Tibial artery (tissue), 4 donors: Measurements from ENCODE around the gene PPL.

ENCODE experiments used
- DNase-seq, 2 donors: peaks; one replicate each; pipeline ENCODE4 v3.0.0-alpha.2; 2019
- H3K27ac ChIP-seq, 2 donors: fragments of 200-600 bp; sonication (generic) in 1 of 2; 1 replicate in 1 of 2; 2 replicates in 1 of 2; pipeline ENCODE4 v1.5.1; 2018 to 2019; ENCODE audit warnings: mild to moderate bottlenecking in 1 of 2
- H3K27me3 ChIP-seq, 2 donors: fragments of 200-600 bp; sonication (generic) in 1 of 2; one replicate each; pipeline versions ENCODE4 v1.5.1 to v1.6.0; 2016 to 2019
- H3K36me3 ChIP-seq, 3 donors: fragments of 200-600 bp; sonication (generic) in 2 of 3; one replicate each; pipeline ENCODE4 v1.5.1; 2016 to 2019; ENCODE audit warnings: mild to moderate bottlenecking in 2 of 3
- H3K4me1 ChIP-seq, 4 donors: fragments of 200-600 bp; sonication (generic) in 2 of 4; 1 replicate in 3 of 4; 2 replicates in 1 of 4; pipeline ENCODE4 v1.5.1; 2016 to 2019
- H3K4me3 ChIP-seq, 2 donors: fragments of 200-600 bp; sonication (generic) in 1 of 2; 1 replicate in 1 of 2; 2 replicates in 1 of 2; pipeline ENCODE4 v1.5.1; 2018 to 2019; ENCODE audit warnings: mild to moderate bottlenecking in 2 of 2
- H3K9me3 ChIP-seq, 3 donors: fragments of 200-600 bp; sonication (generic) in 1 of 3; one replicate each; pipeline ENCODE4 v1.5.1; 2016 to 2019
- intact Hi-C: fragments of 100-400 bp; cut with DNase I; formaldehyde crosslinking; loops from one replicate; pipeline ENCODE4 v1.15.0; 2023; ENCODE audit warnings: low total_unique reads
- TF ChIP-seq, protein P1 (sequence below), 2 experiments: fragments of 200-600 bp in 1 of 2; fragments of 450-650 bp in 1 of 2; IDR thresholded peaks; one replicate each; pipeline ENCODE4 v1.5.1; 2017 to 2019; ENCODE audit warnings: antibody characterized with exemption in 2 of 2, mild to moderate bottlenecking in 1 of 2, moderate library complexity in 1 of 2

The PPL gene

DNA sequence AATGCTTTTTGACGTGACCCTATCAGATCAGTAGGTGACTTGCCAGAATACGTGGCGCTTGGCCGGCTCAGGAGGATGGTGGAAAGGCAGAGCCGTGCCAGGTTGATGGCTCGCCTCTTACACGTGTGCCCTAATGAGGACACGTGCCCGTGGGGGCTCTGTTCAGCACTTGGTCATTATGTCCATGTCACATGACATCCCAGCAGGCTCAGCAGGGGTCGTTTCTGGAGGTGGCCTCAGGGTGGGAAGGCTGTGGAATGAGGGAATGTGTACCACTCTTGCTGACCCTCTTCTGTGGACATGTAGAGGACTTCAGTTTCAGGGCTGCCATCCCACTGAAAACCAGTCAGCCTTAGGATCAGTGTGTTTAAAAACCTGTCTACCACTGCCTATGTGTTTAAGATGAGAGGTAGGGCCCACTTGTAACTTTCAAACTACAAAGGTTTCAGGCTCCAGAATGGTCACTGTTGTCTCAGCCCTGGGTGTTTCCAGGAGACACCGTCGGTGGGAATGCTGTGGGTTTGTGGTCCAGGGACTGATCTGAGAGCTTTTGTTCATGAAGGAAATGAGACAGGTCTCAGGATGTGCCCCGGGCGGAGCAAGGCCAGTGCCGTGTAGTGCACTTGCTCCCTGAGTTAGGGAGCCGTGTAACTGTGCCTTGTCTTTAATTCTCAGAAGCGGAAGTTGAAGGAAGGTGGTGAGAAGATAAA lies 77.6 kb downstream of the PPL start:
- Histone ChIP-seq H3K4me3 (no peak overlapping the region), H3K27me3 (no peaks in the 10 kb centered on the region), H3K36me3 (peaks cover 54 to 89% (median 86%) of the 10 kb centered on the region in 3 donors), H3K9me3 (no peaks in the 10 kb centered on the region), H3K4me1 (peaks cover 0 to 8% (median 0%) of the 10 kb centered on the region in 4 donors), H3K27ac (no peak overlapping the region)
- TF ChIP-seq, protein P1, sequence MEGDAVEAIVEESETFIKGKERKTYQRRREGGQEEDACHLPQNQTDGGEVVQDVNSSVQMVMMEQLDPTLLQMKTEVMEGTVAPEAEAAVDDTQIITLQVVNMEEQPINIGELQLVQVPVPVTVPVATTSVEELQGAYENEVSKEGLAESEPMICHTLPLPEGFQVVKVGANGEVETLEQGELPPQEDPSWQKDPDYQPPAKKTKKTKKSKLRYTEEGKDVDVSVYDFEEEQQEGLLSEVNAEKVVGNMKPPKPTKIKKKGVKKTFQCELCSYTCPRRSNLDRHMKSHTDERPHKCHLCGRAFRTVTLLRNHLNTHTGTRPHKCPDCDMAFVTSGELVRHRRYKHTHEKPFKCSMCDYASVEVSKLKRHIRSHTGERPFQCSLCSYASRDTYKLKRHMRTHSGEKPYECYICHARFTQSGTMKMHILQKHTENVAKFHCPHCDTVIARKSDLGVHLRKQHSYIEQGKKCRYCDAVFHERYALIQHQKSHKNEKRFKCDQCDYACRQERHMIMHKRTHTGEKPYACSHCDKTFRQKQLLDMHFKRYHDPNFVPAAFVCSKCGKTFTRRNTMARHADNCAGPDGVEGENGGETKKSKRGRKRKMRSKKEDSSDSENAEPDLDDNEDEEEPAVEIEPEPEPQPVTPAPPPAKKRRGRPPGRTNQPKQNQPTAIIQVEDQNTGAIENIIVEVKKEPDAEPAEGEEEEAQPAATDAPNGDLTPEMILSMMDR (IDR thresholded peaks at IDR 0.05), result no peak
- no peak for DNase-seq
- intact Hi-C loops, result no loop called here

- Histone ChIP-seq H3K4me3 (no peak overlapping the region), H3K4me1 (peaks cover 0 to 15% (median 11%) of the 10 kb centered on the region in 4 donors), H3K9me3 (no peaks in the 10 kb centered on the region), H3K27me3 (no peaks in the 10 kb centered on the region), H3K36me3 (peaks cover 43 to 77% (median 76%) of the 10 kb centered on the region in 3 donors), H3K27ac (no peak overlapping the region)
- intact Hi-C loops, result no loop called here
- DNase-seq, result no peak
- TF ChIP-seq, protein P1 (IDR thresholded peaks at IDR 0.05), result no peak
Observed at GRCh38 chr16:4855804-4856203, 81.1 kb downstream of the PPL start.

- DNase-seq, result no peak
- peaks cover 0 to 18% (median 15%) of the 10 kb centered on the region in 4 donors for H3K4me1 ChIP-seq
- H3K4me3 ChIP-seq, result no peak overlapping the region
- no peaks in the 10 kb centered on the region for H3K27me3 ChIP-seq
- no peak overlapping the region for H3K27ac ChIP-seq
- intact Hi-C loops, result no loop called here
- TF ChIP-seq, protein P1 (IDR thresholded peaks at IDR 0.05), result no peak
- peaks cover 38 to 72% (median 71%) of the 10 kb centered on the region in 3 donors for H3K36me3 ChIP-seq
- no peaks in the 10 kb centered on the region for H3K9me3 ChIP-seq
Observed at GRCh38 chr16:4855371-4855770, 81.6 kb downstream of the PPL start.

- Histone ChIP-seq H3K4me1 (peaks cover 0 to 44% (median 31%) of the 10 kb centered on the region in 4 donors), H3K27ac (no peak overlapping the region), H3K27me3 (no peaks in the 10 kb centered on the region), H3K36me3 (peaks cover 11 to 44% (median 42%) of the 10 kb centered on the region in 3 donors), H3K4me3 (no peak overlapping the region), H3K9me3 (no peaks in the 10 kb centered on the region)
- intact Hi-C loops, result no loop called here
- TF ChIP-seq, protein P1 (IDR thresholded peaks at IDR 0.05), result no peak
- no peak for DNase-seq
Observed at GRCh38 chr16:4852221-4852872, 84.6 kb downstream of the PPL start.

DNA sequence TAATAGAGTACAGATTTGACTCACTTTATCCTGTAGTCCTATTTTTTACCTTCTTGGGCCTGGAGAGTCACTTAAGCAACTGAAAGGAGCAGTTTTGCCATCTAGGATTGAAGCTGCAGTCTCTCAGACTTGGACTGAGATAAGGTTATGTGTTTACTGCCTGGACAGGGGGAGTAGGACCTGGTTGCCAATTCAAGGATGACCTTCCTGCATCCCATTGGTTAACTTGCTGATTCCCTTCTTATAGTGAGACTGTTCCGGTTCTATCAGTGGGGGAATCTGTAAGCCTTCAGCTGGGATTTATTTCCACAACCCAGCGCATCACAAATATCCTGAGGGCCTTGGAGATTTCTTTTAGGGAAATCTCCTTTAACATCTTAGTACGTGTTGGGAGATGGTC lies 86.7 kb downstream of the PPL start:
- TF ChIP-seq, protein P1 (IDR thresholded peaks at IDR 0.05), result no peak
- intact Hi-C loops, result no loop called here
- peaks cover 0 to 57% (median 44%) of the 10 kb centered on the region in 4 donors for H3K4me1 ChIP-seq

More for the DNA sequence above, 86.7 kb downstream of the PPL start:
- Histone ChIP-seq H3K36me3 (peaks cover 0 to 29% (median 21%) of the 10 kb centered on the region in 3 donors), H3K4me3 (no peak overlapping the region), H3K27ac (peak overlapping the region in 1 of 2 donors; percentile 10), H3K27me3 (no peaks in the 10 kb centered on the region), H3K9me3 (no peaks in the 10 kb centered on the region)
- no peak for DNase-seq
